ENCODE data around the gene GLT6D1.

DNA sequence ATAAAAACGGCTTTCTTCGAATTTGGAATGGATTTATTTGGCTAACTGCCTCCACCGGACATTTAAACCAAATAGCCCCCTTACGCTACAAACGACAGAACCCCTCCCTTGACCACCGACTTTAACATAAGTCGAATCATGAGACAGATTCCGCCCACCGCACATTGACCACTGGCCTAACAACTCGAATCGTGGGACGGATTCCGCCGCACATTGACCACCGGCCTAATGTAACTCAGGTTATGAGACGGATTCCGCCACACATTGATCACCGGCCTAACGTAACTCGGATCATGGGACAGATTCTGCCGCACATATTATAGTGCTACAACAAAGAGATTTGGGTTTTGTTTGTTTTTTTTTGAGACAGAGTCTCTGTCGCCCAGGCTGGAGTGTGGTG is 21.1 kb upstream of the GLT6D1 start:
- TF ChIP-seq POLR2A (IDR thresholded peaks at IDR 0.05) = no peak
- TF ChIP-seq, protein P1, sequence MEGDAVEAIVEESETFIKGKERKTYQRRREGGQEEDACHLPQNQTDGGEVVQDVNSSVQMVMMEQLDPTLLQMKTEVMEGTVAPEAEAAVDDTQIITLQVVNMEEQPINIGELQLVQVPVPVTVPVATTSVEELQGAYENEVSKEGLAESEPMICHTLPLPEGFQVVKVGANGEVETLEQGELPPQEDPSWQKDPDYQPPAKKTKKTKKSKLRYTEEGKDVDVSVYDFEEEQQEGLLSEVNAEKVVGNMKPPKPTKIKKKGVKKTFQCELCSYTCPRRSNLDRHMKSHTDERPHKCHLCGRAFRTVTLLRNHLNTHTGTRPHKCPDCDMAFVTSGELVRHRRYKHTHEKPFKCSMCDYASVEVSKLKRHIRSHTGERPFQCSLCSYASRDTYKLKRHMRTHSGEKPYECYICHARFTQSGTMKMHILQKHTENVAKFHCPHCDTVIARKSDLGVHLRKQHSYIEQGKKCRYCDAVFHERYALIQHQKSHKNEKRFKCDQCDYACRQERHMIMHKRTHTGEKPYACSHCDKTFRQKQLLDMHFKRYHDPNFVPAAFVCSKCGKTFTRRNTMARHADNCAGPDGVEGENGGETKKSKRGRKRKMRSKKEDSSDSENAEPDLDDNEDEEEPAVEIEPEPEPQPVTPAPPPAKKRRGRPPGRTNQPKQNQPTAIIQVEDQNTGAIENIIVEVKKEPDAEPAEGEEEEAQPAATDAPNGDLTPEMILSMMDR (IDR thresholded peaks at IDR 0.05) = no peak
- TF ChIP-seq EP300 (IDR thresholded peaks at IDR 0.05) = no peak
